Activated CD4-positive, alpha-beta T cell treated with anti-CD3 and anti-CD28 coated beads, Interleukin-2, amount 50 U/mL, for 16 hours (primary cell): ENCODE data around the gene TBX5.
"Not testable (repeated sequence)": the region's sequence is repeated elsewhere in the genome, so short reads cannot be mapped to it uniquely, and the experiment has no call there.

Source experiments
- DNase-seq: peaks from one replicate; pipeline ENCODE4 v3.0.0-alpha.2; 2020

Gene TBX5

DNA sequence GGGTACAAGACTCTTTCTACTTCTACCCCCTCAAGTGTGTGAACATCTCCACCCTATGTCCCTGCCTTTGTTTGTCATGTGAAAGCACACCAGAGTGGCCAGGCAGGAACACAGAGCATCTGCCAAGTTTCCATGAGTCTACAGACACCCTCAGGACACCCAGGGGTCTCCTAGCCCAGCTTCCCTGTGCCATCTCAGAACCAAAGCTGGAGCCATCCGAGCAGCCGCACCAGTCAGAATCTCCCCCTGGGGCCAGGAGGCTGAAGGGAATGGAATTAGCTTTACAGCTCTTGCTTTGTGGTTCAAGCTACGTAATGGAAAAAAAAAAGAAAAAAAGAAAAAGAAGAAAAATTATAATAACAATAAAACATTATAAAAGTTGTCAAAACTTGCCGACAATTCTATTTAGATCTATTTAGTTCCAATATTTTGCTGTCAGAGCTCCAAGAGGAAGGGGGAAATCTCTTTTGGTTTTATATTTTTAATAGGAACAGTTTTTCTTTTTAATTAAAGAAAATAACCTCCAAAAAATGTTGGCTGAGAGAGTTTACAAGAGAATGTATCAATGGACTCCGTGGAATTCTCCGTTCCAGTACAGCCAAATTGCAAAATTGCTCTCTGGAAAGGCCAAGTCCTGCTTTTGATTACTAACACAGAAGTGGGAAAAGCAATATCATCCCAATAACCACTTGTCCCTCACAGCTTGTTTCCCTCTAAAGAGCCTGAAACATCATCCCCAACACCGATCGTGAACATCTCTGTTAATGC, 37.1 kb downstream of the TBX5 start:
- no peak for DNase-seq

DNA sequence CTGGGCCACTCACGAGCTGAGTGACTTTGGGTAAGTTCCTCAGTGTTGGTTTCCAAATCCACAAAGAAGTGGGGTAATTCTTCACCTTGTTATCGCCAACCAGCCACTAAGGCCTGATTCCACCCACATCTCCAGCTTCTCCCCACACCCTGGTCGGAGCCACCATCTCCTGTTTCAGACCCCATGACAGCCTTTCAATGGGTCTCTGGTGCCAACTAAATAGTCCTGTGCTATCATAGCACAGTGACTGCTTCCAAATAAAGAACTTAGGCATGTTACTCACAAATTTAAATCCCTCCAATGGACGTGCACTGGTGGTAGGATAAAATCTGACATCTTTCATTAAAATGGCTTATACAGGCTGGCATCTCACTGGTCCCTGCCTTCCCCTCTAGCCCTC, 44.0 kb downstream of the TBX5 start:
- no peak for DNase-seq

DNA sequence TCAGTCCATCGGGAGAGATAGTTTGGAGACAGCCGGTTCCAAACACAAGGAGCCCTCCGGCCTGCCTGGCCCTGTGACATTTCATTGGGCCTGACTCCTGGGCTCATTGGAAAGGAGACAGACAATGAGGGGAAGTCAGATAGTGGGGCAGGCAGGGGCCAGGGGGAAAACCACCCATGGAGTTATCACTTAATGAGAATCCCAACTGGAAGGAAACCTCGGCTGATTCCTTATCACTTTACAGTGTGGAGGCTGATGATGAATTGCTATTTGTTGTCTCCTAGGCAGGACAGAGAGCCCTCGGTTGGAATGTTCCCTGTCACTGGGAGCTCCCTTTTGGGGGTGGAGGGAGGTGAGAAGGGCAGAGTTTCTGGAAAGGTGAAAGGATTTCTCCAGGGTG, 44.4 kb downstream of the TBX5 start:
- DNase-seq = no peak

DNA sequence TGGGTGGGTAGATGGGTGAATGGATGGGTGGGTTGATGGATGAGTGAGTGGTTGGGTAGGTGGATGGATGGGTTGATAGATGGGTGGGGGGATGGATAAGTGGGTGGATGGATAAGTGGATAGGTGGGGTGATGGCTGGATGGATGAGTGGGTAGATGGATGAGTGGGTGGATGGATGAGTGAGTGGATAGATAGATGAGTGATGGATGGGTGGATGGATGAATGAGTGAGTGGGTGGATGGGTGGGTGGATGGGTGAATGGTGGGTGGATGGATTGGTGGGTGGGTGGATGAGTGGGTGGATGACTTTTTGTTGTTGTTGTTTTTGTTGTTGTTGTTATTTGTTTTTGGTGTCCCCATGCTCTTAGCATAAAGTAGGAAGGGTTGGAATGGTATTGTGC, 45.5 kb downstream of the TBX5 start:
- DNase-seq = no peak

DNA sequence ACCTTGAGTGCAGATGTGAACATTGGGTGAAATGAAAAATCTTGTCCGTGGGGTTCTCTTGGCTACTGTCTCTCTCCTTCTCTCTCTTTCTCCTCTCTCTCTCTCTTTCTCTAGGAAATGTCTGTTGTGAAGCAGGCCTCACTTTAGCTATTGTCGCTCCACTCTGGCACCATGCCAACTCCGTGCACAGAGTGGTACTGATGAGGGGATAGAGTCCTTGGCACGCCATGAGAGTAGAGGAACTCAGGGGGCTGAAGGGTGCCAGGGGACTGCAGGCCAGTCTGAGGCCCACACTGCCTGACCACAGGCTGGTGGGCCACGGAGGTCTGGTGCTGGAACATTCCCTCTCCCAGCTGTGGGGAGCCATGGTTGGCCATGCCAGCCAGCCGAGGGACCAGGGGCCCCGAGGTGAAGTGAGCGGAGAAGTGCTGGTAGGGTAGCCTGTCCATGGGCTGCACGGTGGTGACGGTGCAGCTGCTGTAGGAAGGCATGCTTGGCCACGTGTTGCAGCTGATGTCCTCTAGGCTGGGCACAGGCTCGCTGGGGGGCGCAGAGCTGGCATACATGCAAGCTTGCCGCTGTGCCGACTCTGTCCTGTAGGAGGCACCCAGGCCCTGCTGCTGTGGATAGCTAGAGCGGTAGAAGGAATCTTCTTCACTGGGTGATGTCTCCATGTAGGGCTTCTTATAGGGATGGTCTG, 50.4 kb downstream of the TBX5 start:
- DNase-seq = peak; percentile 3

DNA sequence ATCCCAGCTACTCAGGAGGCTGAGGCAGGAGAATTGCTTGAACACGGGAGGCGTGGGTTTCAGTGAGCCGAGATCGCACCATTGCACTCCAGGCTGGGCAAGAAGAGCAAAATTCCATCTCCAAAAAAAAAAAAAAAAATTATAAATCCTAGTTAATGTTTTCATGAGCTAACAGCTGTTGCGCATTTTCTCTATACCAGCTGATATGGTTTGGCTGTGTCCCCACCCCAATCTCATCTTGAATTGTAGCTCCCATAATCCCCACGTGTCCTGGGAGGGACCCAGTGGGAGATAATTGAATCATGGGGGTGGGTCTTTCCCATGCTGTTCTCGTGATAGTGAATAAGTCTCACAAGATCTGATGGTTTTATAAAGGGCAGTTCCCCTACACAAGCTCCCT, 56.7 kb downstream of the TBX5 start:
- DNase-seq = not testable (repeated sequence)

DNA sequence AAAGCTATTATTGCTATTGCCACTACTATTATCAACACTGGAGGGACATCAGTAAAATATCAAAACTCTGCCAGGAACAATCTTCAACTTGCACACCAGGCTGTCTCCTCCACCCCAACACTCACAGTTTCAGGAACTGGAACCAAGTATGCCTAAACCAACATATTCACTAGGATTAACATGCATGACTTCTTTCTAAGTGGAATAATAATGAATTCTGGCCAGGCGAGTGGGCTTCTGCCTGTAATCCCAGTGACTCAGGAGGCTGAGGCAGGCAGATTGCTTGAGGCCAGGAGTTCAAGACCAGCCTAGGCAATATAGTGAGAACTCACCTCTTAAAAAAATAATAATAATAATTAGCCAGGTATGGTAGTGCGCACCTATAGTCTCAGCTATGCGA, 58.1 kb downstream of the TBX5 start:
- DNase-seq = no peak

DNA sequence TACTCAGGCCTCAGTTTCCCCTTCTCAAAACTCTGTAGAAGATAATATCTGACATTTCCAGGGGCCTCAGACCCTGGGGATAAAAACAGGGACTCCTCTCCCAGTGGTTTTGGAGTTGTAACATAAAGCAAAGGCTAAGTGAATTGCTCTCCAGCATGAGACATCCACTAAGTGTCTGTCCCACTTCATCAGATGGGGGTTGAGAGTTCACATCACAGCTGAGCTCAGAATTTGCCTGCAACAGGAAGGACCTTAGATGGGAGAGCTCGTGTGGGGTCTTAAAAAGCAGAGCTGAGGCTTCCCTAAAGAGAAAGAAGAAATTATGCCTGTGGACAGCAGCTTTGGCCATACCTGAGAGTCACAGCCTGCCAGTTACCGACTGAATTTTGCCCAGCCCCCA, 61.1 kb downstream of the TBX5 start:
- DNase-seq = no peak

DNA sequence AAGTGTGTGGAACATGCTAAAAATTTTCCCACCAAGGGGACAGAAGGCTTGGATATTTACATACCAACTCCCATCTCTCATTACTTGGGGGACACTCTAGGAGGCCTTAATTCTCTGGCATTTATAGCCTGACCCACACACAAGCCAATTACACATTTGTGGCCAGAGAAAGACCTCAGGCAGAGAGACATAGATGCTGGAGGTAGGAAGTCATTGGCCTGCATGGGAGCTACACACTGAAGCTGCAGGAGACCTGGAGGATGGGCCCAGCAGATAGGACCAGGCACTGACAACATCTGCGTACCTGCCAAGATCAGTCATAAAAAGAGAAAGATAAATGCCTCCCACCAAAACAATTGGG, 61.7 kb downstream of the TBX5 start:
- DNase-seq = no peak

DNA sequence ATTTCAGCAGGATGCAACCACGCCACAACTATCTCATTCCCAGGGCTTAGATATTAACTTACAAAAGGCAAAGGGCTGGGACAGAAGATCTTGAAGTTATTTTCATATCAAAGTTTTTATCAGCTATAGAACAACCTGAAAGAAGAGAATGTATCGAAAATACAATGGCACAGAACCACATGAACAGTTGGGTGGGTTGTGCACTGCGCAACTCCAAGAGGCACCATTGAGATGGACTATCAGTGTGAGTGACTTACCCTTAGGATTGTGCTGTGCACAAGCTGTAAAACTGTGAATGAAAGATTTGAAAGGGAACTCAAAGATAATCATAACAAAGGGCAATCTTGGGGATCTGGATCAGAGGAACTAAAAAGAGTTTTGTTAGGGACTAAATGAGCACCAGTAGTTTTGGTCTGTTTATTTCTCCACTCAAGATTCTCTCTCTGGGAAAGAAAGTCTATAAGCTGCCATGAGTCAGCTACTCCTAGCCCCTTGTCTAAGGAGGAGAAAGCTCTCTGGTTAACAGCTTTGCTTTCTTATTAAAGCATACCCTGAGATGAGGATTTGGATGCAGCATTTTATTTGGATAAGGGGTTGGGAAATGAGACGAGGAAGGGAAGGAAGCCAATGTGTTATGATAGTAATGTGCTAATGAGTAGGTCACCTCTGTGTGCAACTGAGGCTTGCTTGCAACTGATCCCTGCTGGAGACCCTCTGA, 62.2 kb downstream of the TBX5 start:
- DNase-seq = no peak

DNA sequence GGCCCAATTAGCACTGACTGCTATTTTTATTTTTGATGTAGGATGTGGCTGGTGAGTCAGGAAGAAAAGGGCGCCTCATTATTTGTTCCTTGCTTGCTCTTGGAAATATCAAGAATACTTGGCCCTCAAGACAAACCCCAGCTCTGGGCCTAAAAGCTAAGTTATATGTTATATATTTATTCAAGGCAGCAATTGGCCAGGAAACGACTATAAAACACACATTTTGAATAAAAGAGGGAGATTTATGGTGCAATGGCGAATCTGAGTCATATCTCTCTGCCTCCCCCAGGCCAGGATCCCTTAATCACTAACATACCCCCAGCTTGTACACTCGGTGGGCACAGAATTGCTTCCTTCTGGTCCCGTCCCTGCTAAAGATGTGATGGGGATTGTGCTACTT, 63.3 kb downstream of the TBX5 start:
- DNase-seq = no peak

DNA sequence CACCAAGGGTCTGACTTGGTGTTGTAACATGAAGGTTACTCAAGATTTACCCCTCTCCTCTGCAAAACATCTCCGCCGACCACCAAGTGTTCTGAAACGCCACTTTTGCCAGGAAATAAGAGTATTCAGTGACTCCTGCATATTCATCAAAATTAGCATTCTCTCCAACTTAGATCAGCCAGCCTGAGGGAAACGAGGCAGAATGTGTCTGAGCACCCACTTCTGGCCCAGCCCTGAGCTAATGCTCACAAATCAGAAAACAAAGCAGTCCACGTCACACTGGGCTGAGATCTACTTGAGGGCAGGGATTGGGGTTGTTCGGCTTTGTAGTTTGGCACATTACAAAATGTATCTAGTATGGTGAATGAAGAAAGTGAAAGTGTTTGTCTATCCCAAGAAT, 64.3 kb downstream of the TBX5 start:
- DNase-seq = no peak

DNA sequence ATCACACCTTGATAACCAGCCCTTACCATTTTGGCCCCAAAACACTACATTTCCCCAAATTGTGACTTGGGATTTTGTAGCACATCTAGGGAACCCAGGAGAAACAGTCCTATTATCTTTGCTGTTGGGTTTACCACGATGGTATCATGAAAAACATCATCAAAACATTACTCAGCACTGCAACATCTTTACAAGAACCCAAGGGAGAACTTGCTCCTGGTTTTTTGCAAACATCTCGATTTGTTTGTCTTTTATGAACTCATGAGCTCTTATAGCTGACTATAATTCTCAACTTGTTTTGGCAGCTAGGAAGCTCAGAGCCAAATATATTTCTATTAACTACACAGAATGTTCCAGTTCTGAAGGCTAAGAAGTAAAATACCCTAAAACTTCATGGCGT, 65.7 kb downstream of the TBX5 start:
- DNase-seq = no peak

DNA sequence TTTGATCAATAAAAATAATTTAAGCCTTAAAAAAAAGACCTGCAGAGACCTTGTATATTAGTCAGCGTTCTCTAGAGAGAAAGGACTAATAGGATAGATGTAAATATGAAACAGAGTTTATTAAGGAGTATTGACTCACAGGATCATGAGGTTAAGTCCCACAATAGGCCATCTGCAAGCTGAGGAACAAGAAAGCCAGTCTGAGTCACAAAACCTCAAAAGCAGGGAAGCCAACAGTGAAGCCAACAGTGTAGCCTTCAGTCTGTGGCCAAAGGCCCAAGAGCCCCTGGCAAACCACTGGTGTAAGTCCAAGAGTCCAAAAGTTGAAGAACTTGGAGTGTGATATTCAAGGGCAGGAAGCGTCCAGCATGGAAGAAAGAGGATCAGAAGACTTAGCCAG, 66.3 kb downstream of the TBX5 start:
- no peak for DNase-seq

DNA sequence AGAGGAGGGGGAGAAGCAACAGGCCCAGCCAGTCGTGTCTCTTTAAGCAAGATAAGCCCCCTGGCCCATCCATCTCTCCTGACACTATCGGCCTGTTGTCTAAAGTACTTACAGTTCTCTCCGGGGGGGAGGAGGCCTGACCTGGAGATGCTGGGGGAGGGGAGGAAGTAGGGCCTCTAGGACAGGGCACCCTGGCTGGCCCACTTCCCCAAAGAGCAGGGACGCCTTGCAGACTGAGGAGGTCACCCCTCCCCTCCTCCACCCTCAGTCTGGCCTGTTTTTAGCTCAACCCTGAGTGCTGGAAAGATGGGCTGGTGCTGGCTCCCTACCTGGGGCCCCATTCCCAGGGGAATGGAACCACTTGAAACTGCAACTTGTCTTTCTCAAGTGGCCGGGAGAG, 70.3 kb downstream of the TBX5 start:
- no peak for DNase-seq

DNA sequence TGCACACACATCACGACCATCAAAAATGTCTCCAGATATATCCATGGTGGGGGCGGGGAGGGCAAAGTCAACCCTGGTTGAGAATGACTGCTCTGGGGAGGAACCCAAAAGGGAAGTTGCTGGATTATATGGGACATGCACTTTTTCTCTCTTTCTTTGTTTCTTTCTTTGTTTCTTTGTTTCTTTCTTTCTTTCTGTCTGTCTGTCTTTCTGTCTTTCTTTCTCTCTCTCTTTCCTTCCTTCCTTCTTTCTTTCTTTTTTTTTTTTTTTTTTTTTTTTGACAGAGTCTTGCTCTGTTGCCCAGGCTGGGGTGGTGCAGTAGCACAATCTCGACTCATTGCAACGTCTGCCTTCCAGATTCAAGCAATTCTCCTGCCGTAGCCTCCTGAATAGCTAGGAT, 71.5 kb downstream of the TBX5 start:
- no peak for DNase-seq

DNA sequence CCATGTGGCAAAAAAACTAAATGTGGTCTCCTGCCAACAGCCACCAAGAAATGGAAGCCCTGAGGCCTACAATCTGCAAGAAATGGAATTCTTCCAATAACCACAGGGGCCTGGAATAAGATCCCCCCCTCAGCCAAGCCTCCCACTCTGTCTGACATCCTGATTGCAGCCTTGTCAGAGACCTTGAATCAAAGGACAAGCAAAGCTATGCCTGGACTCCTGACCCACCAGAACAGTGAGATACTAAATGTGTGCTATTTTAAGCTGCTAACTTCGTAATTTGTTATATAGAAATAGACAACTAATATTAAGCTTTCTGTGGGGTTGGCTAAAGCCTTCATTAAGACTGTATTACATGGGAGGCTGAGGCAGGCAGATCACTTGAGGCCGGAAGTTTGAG, 77.7 kb downstream of the TBX5 start:
- DNase-seq = no peak

DNA sequence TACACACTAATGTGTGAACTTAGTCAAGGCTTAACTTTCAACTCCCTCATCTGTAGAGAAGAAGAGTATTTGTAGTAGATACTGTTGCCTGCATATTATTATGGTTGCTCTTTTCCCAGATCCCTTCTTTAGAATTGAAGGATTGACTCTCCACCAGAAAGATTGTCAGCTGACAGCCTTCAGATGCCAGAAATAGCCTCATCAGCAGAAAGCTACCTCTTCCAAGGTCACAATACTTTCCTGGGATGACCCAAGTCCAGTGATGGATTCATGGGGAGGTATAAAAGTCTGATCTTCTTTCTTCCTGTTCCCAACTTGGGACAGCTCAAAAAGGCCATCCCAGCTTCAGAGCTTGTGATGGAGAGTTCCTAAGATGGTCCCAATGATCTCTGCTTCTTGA, 78.2 kb downstream of the TBX5 start:
- no peak for DNase-seq

DNA sequence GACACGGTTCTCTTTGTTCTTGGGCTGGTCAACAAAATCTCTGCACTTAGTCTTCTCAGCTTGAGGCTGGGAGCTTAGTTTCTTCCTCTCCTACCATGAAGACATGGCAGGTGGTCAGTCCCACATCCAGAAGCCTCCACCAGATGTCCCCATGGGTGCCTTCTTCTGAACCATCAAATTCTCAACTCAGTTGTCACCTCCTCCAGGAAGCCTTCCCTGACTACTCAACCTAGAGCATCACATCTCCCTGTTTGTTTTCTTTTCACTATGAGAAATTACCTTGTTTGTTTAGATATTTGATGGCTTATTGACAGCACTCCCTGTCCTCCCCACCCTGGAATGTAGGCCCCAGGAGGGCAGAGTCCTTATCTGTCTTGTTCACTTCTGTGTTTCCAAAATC, 84.4 kb downstream of the TBX5 start:
- DNase-seq = no peak

DNA sequence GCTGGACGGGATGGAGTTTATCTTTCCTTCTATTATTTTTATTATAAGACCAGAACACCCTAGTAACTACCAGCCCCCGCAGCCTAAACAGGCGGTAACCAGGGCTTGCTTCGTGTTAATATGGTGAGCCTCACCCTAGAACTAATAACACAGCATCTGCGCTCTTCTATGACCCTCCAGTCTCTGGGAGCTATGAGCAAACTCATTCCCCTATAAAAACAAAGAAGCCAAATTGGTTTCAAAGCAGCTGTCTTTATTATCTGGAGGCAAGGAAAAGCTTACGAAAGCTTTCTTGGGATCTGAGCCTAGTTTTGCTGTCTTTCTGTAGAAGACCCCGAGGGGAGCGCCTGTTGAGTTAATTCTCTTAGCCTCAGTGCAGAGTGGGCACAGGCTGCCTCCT, 85.0 kb downstream of the TBX5 start:
- no peak for DNase-seq

DNA sequence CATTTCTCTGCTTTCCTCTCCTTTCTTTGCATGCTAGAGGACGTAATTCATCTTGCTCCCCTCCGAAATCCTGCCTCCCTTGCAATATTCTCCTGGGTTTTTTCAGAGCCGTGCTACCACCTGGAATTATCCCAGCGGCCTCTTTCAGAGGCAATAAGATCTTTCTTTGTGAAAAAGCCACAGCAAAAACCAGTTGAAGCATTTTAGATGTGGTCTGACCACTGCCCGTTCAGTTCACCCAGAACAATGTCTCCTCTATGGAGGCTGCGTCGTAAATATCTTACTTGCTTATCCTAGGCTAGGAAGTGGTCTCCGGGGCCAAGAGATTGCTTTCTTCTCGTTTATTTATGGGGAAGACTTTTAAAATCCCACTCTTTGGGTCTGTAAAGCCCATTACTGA, 85.8 kb downstream of the TBX5 start:
- no peak for DNase-seq

DNA sequence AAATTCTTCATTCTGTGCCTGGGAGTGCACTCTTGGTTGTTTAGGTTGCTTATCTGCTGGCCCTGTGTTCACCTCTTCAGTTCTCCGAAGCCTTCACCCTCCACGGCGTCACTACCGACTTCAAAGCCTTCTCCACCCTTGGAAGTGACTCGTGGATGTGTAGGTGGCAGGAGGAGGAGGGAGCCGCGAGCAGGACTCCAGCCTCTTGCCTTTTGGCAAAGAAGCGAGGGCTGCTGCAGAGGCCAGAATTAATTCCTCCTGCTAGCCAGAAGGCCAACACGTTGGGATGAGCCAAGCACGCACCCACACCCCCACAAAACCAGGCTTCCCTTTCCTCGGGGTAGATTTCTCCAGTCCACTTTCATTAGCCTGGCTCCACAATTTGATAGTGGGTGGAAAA, 86.5 kb downstream of the TBX5 start:
- no peak for DNase-seq

DNA sequence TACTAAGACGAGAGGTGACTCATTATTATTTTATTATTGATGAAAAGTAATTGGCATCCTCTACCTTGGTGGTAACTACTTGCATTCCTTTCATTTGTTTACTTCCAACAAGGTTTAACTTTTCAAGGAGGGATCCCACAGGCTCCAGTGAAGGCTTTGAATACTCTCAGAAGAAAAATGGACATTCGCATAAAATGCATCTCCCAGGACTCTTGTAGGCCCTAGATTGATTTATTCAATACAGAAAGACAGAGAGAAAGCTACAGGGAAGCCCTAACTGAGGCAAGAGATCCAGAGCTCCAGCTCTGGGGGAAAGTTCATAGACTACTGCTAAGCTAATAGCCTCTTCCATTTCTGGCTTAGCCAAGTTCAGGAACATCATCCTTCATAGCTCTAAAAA, 87.0 kb downstream of the TBX5 start:
- DNase-seq = no peak

DNA sequence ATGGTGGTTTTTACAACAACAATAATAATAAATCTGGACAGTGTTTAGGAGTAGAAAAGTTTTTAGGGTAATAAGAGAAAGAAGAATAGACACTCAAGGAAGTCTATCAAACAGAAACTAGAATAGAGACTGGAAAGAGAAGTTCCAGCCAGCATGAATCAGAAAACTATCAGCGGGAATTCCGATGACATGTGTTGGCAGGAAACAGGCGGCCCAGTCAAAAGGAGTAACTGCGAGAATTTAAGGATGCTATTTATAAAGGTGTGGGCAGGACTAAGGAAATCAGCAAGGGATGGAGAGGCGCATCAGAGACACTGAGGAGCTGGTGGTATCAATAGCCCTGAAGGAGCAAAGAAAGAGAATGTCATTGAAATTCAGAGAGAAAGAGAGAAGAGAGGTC, 89.9 kb downstream of the TBX5 start:
- DNase-seq = no peak
